NCI-H1417 (cell line): Measurements from ENCODE around the gene GMEB2.

ENCODE experiments used
- DNase-seq, 3 experiments: peaks; one replicate each; lab custom pipeline; 2025; lab: John Stamatoyannopoulos, UW

Gene GMEB2

DNA sequence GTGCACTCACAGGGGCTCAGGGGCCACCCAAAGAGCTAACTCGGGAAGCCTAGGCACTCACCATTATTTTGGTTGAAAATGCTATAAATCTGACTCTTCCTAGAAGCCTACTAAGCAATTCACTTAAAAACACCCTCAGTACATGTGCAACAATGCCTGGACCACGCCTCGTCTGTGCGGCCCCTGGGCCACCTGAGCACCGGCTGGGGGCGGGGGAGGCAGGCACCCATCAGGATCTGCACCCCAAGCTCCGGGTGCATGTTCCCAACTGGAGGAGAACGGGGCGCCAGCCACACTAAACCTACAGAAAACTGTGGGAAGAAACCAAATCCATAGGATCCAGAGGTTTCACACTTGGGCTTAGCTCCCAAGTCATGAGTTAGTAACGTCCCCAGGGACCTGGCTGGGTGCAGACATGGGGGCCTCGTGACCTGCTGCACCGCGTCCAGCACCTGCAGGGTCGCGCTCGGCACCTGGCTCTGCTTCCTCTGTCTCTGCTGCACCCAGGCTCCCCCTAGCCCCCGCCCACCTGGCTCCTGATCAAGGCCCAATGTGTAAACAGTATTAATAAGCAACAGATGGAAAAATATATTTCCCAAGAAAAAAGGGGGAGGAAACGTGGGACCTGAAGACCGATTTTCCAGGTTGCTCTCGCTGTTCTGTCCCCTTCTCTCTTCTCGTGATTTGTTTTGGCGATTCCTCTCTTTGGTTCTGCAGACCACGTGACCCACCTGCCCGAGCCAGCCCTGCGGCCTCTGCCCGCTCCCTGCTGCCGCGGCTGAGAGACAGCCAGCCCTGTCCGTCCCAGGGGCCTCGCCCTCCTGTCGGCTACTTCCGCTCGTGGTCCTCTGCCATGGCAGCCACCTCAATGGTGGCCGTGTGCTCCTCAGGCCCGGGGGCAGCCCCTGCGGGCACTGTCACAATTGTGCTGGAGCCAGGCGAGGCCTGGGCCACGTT is 37.4 kb downstream of the GMEB2 start:
- DNase-seq = no peak

DNA sequence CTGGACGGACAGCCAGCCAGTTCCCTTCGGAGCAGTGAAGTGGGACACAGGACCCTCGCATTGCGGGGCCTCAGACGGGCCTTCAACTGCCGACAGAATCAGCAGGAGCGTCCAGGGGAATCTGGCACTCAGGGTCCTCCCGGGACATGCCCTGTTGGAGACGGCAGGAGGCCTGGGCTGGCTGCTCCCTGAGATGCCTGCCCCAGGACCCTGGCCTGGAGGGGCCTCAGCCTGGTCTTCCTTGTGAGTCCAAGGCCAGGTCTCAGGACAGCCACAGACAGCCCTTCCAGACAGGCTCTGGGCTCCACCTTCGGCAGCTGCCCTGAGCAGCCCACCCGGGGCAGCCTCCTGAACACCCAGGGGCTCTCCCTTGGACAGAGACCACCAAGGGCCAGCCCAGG is 38.3 kb downstream of the GMEB2 start:
- DNase-seq = no peak

DNA sequence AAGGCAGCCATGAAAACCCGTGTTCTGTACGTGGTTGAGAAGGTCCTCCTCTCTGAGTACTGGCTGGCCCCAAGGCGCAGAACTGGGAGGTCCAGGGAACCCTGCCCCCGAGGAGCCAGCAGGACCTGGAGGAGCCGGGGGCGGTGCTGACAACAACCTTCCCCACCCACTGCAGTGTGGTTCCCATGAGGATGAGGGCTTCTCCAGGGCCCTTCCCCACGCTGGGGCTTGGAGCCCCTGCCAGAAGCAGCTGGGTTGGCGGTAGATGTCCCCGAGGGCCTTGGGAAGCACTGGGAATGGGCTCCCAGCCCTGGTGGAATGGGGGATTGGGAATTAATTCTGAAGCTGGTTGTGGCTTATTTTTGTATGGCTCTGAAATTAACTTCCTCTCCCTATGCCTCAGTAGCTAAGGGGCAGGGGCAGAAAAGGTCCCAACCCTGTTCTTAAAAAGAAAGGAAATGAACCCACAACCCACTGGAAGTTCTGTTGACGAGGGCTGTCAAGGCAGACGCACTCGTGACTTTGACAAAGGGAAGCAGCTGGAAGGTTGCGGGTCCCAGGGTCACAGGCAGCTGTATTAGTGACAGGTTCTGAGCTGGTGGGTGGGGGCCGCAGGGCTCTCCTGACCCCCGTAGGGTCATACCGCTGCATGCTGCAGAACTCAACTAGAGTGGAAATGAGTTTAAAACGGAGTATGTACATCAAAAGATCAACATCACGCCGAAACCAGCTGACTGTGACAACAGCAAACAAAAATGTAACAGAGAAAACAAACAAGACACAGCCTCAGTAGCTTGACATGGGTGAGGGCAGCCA is 38.9 kb downstream of the GMEB2 start:
- DNase-seq = no peak

DNA sequence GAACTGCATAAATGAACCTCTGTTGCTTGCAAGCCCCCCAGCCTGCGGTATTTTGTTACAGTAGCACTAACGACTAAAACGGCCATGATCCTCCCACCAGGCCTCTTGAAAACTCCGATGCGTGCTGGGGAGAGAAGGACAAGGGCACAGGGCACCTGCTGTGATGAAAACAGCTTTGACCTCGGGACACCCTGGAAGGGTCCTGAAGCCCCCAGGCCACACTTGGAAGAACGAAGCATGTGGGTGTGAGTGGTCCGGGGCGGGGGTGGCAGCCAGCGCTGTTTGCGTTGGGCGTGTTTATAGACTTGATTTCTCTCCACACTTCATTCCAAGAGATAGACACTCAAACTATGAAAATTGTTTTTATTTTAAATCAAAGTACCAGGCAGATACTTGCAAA is 39.6 kb downstream of the GMEB2 start:
- DNase-seq = no peak

DNA sequence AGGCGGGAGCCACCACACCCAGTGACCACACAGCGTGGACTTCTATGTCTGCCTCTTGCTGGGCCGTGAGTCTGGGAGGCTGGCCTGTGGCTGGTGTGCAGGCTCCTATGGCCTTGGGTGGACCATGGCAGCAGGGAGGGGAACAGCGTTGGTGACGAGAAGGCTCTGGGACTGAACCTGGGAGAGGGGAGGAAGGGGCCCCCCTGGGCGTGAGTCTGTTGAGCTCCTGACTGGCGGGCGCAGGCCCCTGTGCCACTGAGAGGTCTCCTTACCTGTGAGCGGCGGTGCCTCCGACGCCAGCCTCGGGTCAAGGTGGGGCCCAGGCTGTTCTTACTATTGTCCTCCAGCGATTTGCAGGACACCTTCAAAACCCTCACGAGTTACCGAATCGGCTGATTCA is 40.1 kb downstream of the GMEB2 start:
- DNase-seq = no peak

DNA sequence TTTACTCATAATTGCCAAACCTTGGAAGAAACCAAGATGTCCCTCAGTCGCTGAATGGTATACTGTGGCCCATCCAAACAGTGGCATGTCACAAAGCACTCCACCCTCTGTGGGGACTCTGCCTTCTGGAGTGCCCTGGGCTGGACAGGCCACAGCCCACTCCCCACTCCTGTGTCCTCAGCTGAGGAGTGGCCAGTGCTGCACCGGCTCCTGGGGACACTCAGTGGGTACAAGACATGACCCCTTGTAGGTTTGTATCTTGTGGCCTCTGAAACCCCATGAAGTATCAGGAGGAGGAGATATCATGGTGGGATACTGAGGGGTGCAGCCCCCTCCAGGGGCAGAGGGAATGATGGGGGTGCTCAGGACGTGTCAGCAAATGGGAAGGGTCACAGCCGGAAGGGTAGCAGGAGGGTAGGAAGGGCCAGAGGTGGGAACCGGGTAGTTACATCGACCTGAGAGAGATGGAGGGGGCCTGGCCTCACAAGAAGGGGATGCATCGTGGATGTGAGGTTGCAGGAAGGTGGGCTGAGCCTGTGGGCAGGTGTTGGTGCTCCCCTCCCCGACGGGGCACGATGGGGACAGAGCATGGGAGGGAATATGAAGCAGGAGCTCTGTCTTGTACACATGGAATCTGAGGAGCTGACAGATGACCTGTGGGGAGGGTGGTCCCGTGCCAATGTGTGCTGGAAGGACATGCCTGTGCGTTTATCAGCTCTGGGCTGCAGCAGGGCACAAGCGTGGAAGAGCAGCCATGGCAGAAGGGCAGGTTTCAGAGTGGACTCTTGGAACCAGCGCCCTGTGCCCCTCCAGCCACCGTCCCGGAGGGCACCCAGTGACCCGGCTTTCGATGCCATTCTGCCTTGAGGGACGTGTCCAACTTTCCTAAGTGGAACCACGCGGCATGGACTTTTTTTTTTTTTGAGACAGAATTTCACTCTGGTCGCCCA is 41.0 kb downstream of the GMEB2 start:
- DNase-seq = no peak

DNA sequence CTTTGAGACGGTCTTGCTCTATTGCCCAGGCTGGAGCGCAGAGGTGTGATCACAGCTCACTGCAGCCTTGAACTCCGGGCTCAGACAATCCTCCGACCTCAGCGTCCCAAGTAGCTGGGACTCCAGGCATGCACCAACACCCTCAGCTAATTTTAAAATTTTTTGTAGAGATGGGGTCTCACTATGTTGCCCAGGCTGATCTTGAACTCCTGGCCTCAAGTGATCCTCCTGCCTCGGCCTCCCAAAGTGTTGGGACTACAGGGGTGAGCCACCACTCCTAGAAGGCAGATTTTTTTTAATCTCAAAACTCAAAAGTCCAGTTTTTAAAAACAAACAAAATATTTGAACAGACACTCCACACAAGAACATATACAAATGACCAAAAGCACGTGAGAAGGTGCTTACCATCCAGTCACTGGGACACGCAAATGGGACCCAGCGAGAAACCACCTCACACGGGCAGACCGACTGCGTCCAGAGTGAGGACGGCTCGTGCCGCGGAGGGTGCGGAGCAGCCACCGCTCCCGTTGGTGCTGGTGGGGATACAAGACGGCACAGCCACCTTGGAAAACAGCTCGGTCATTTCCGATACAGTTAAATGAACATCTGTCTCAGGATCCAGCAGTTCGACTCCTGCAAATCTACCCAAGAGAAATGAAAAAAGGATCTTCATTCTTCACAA is 44.4 kb downstream of the GMEB2 start:
- no peak for DNase-seq

DNA sequence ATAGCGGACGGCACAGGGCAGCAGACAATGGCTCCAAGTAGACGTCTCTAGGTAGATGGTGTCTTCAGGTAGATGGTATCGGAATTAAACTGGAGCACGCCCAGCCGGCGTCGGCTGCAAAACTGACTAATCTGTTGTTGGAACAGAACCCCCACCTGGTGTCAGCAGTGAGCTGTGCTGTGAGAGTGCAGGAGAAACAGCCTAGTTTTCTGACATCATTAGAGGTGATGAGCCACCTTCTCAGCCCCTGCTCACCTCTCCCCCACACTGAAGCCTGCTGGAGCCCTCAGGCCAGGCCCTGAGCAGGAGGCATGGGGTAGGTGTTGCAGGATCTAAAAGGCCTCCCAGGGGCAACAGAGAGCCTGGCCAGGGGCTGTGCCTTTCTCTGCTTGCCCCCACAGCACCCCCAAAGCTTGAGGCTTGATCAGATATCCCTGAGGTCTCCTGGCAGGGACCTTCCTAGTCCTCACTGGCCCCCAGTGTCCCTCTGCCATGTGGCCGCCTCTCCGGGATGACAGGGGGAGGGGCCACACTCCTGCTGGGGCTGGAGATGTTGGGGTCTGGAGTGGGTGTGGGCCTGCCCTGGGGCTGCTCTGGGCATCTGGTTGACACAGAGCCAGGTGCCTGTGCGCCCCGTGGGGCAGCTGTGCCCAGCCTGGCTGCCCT is 46.0 kb downstream of the GMEB2 start:
- DNase-seq = peak in 2 of 3 experiments; percentile 16 to 28

DNA sequence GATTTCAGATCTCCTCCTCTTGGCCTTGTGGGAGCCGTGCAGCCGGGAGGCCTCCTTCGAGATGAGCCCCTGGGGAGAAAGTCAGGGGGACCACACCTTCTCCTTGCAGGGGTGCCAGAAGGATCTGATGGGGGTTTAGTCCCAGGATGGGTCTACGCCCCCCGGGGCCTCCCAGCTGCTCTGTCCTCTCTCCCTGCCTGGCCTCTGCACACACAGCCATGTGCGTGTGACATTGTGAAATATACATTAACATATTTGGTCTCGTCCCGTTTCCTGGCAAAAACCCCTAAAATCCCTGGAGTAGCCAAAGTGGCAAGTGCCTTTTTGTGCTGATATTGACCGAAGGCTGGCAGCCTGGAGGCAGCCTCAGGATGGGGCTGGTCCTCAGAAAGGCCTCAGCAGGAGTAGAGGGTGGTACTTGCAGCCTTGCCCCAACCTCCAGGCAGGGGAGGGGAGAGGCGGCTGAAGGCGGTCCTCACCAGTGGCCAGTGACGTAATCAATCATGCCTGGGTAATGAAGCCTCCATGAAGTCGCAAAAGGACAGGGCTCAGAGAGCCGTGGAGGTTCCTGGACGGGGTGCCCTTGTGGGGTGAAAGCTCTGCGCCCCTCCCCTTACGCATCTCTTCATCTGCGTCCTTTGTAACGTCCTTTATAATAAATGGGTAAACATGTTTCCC is 47.7 kb downstream of the GMEB2 start:
- DNase-seq = no peak

DNA sequence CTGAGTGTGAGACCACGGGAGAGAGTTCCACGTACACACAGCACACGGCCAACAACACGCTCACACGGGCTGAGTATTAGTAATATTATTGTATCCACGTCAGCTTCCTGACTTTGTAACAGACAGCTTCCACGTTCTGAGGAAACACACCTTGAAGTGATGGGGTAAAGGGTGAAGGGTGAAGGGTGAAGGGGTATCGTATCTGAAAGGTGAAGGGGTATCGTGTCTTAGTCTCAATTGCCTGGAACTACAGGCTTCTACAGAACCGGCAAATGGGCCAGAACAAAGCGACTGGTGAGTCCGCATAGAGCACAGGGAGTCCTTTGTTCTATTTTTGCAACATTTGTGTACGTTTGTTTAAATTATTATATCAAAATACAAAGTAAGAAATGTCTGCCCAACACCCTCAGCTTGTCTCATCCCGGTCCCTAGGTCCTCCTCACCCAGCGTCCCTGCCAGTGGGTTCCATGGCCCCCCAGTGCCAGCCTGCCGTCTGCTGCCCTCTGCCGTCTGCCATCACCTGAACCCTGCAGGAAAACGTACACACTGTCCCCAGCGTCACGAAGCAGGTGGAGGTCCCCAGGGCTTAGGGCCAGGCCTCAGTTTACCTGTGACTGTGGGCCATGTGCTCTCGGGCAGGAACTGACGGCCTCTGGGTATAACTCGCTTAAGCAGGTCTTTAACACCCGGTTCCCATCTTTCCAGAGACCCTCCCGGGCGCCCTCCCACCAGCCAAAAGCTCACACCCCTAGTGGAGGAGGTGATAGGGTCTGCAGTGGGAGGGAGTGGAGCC is 48.5 kb downstream of the GMEB2 start:
- DNase-seq = no peak

DNA sequence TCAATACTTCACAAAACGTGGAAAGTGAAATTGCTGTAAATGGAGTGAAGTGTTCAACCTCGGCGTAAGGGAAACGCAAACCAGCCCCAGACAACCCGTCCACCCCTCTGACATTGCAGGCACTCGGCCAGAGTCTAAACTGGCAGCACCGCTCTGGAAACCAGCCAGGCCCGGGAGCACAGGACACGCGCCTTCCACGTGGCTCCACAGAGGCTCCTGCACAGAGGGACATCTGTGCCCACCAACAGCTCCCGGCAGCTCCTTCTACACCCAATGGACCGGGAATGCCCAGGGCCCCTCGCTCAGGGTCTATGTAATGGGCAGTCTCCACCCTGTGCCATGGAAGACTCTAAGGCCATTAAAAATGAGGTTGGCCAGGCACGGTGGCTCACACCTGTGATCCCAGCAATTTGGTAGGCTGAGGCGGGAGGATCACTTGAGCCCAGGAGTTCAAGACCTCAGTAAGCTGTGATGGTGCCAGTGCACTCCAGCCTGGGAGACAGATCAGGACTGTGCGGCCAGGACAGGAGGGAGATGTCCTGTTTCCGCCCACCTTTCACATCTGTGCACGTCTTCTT is 49.5 kb downstream of the GMEB2 start:
- no peak for DNase-seq

DNA sequence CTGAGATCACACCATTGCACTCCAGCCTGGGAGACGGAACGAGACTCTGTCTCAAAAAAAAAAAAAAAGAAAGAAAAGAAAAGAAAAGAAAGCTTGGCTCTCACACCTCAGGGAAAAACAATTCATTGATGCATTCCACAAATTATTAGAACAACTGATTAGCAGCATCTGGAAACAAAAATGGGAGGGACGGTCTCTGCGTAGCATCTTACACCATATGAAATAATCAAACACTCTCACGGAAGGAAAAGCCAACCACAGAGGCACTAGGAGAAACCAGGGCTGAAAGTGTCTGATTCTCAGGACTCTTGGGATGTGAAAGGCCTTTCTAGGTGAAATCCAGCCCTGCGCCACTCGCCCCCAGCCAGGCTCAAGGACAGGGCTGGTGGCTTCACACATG is 50.6 kb downstream of the GMEB2 start:
- DNase-seq = no peak

DNA sequence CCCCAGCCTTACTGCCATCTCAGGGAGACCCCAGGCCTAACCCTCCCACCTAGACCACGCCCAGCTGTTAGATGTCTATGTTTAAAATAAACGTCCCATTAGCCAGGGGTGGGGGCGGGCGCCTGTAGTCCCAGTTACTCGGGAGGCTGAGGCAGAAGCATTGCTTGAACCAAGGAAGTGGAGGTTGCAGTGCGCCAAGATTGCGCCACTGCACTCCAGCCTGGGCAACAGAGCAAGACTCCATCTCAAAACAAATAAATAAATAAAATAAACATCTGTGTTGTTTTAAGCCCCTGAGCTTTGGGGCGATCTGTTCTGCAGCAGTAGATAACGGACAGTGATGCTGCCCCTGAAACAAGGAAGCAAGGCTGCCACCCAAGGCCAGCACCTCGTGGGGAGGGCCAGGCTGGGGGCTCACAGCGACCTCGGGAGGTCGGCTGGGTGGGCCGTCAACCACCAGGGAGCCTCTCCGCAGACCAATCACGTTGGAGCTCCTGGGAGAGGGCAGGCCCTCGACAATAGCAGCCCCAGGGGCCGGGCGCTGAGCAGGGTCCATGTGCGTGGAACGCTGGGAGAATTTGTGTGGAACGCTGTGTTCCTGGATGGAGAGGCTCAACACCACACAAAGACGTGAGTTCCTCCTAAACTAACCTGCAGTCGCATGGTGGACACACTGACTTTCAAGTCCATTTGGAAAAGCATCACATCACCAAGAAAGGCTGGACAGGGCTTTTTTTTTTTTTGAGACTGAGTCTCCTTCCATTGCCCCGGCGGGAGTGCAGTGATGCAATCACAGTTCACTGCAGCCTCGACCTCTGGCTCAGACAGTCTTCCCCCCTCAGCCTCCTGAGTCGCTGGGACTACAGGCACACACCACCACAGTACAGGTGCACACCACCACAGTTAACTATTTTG is 51.8 kb downstream of the GMEB2 start:
- no peak for DNase-seq

DNA sequence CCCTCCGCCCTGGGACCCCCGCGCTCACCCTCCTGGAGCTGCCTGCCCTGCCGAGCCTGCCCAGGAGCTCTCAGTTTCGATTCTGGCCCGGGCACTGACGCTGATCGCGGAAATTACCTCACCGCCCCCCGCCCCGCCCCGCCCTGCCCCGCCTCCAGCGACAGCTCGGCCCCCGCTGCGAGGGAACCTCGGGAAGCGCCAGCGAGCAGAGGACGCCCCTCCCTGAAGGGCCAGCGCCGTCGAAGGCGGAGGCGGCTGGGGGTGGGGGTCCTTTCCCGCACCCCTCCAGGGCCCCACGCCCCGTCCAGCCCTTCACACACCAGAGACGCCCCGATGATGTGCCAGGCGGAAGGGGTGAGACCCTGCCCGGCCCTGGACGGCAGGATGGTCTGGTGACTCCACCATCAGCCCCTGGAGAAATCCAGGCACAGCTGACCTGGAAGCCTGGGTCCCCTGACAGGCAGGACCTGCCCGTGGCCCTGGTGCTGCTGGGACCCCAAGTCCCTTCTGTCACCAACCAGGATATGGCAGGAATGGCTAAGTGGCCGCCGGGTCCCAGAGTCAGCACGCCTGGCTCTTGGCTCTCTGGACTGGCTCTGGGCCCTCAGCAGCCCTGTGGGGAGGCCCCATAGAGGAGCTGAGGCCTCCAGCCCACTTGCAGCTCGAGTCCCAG is 52.6 kb downstream of the GMEB2 start, which contains the start of gene HELZ2:
HELZ2 (minus strand) TSS at position 84 of the 673 bp plus-strand sequence. CDS start 1,854 bp downstream, outside the sequence.
- DNase-seq = peak; percentile 55 to 70 (median 68)

DNA sequence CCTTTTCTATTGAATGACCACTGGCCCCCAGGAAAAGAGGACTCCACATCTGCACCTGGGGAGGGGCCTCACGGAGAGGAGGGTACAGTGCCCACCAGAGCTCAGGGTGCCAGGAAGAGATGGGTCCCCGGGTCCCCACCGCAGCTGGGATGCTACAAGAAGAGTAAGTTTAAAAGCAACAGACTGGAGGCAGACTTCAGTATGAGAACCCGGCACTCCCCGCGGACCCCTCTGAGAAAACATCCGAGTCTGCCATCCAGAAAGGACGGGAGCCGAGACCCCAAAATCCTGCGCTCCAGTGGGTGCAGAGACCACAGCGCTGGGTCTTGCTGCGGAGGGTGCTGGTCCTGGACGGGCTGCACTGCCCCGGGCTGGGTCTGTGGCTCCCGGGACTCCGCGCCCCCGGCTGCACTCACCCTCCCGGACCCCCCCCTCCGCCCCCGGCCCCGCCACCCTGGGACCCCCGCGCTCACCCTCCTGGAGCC is 53.2 kb downstream of the GMEB2 start:
- DNase-seq = peak in 1 of 3 experiments; percentile 40

DNA sequence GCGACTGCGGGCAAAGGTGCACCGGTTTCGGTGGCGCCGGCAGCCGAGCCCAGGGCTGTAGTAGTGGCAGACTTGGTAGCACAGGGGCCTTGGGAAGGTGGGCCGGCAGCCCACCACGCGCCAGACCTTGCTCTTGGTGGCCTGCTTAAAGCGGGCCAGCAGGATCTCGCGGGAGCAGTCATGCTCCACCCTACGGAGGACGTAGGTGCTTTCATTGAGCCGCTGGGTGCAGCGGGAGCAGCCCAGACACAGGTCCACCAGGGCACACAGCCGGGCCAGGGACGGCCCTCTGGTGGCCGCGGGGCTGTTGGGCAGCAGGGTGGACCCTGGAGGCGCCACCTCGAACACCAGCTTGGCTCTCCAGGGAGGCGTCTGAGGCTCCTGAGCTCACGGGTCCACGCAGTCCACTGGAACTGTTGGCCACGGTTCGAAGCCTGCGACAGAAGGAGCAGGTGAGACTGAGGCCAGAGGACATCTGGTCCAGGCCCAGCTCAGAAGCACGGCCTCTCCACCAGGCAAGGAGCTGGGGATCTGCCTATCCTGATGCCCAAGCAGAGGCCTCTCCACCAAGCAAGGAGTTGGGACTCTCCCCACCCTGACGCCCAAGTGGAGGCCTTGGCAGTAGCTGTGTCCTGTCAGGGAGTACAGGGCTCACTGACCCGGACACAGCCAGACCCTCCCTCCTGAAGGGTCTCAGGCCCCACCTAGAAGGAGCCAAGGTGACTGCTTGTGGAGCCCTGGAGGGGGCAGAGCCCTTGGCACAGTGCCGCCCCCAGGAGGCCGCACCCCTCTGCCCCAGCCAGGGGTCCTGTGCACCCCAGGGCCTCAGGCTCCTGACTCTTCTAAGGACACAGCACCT is 53.9 kb downstream of the GMEB2 start:
- DNase-seq = no peak
